Right lobe of liver (tissue), 6 donors: ENCODE measurements around the gene NIF3L1. TPM values are rescaled to one million over a fixed set of nuclear protein-coding genes. Genes with fewer than 3 reads are reported as not detected.

Source experiments
- ATAC-seq, 4 donors: fragments of 200-7000 bp; cut with Tn5 transposase; one replicate each; pipeline ENCODE4 v1.9.1; 2020; ENCODE audit warnings: mild to moderate bottlenecking in 4 of 4, moderate library complexity in 4 of 4
- DNase-seq, 3 donors: peaks; one replicate each; pipeline ENCODE4 v3.0.0-alpha.2; 2020
- H3K27ac ChIP-seq, 3 donors: fragments of 200-600 bp; one replicate each; pipeline ENCODE4 v1.8.0; 2022
- H3K27me3 ChIP-seq, 2 donors: fragments of 200-600 bp; one replicate each; pipeline ENCODE4 v1.8.0; 2022
- H3K36me3 ChIP-seq, 4 donors: fragments of 200-600 bp; sonication (generic) in 1 of 4; one replicate each; pipeline versions ENCODE4 v1.5.1 to v1.8.0; 2017 to 2022; ENCODE audit warnings: control low read depth in 1 of 4
- H3K4me1 ChIP-seq, 4 donors: fragments of 200-600 bp; sonication (generic) in 1 of 4; one replicate each; pipeline versions ENCODE4 v1.5.1 to v1.8.0; 2017 to 2022; ENCODE audit warnings: control low read depth in 1 of 4
- H3K4me3 ChIP-seq, 3 donors: fragments of 200-600 bp; one replicate each; pipeline ENCODE4 v1.8.0; 2022
- H3K9me3 ChIP-seq, 4 donors: fragments of 200-600 bp; sonication (generic) in 1 of 4; one replicate each; pipeline versions ENCODE4 v1.5.1 to v1.8.0; 2017 to 2022; ENCODE audit warnings: control low read depth in 1 of 4
- POLR2A ChIP-seq: fragments of 450-650 bp; IDR thresholded peaks from one replicate; pipeline ENCODE4 v1.6.1; 2017; ENCODE audit warnings: antibody characterized with exemption, mild to moderate bottlenecking
- WGBS: methylation state at CpG from one replicate; pipeline ENCODE4 v1.1.6; 2018; ENCODE audit warnings: low coverage, low lambda C conversion rate; ENCODE audit not compliant: insufficient coverage; ENCODE audit errors: missing lambda C conversion rate; 5-methylcytosine and 5-hydroxymethylcytosine counted together
- intact Hi-C, 2 donors: fragments of 100-400 bp; cut with DNase I; formaldehyde crosslinking; loops; one replicate each; pipeline versions ENCODE4 v1.11.2 to v1.14.1; 2022
- small RNA-seq, 2 experiments: library from RNA; depleted of rRNA; stranded (forward); fragments of <200 nt; gene quantifications; one replicate each; pipeline ENCODE3, GENCODE V24; 2016
- total RNA-seq, 6 experiments: library from RNA; depleted of rRNA in 2 of 6; stranded (reverse); fragments of >200 nt in 2 of 6; fragmentation: NEBNext Ultra II Directional in 3 of 6; extraction: Animal tissue kit (Norgen Biotek cat#: 25700) in 3 of 6; gene quantifications; one replicate each; pipeline versions ENCODE4 v1.1.0 to v1.2.4, GENCODE V29; 2016 to 2023
- TF ChIP-seq, protein P1 (sequence below), 4 donors: fragments of 200-600 bp in 3 of 4; fragments of 450-650 bp in 1 of 4; IDR thresholded peaks; one replicate each; pipeline versions ENCODE4 v1.5.1 to v1.8.0; 2016 to 2022; ENCODE audit warnings: antibody characterized with exemption in 4 of 4, mild to moderate bottlenecking in 2 of 4
- donor health status: DM: no; HTN: yes; CAD: no.
- donor health status: DM: no; HTN: no; CAD: no.
- donor health status: DM: no; HTN: no; CAD: no.
- donor health status: DM: no; HTN: yes; CAD: no.
- donor health status: DM: no; HTN: yes; CAD: no.

Gene NIF3L1
- total RNA-seq, 6 experiments from 2014 or later, result 9.5 to 23.7 (median 11.3) TPM

DNA sequence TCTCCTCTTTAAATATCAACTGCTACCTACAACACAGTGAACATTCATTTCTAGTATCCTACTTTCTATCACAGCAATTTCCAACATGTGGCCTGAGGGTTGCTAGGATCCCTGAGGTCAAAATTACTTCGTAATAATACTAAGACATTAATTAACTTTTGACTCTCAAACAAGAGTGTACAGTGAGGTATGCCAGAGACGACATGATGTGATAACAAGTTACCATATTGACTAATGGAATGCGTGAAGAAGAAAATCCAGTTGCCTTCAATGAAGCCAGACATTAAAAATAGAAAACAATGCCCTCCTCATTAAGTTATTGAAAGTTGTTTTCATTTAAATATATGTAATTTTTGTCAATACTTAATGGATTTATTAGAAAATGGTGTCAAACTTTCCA is 61.2 kb downstream of the NIF3L1 start:
- WGBS, result 74% methylated on average over 3 of the region's 3 CpGs
- Histone ChIP-seq H3K4me3 (no peak overlapping the region), H3K27me3 (no peaks in the 10 kb centered on the region), H3K27ac (no peak overlapping the region), H3K36me3 (peaks cover 0 to 36% (median 18%) of the 10 kb centered on the region in 4 donors), H3K4me1 (no peaks in the 10 kb centered on the region), H3K9me3 (no peaks in the 10 kb centered on the region)
- TF ChIP-seq, protein P1, sequence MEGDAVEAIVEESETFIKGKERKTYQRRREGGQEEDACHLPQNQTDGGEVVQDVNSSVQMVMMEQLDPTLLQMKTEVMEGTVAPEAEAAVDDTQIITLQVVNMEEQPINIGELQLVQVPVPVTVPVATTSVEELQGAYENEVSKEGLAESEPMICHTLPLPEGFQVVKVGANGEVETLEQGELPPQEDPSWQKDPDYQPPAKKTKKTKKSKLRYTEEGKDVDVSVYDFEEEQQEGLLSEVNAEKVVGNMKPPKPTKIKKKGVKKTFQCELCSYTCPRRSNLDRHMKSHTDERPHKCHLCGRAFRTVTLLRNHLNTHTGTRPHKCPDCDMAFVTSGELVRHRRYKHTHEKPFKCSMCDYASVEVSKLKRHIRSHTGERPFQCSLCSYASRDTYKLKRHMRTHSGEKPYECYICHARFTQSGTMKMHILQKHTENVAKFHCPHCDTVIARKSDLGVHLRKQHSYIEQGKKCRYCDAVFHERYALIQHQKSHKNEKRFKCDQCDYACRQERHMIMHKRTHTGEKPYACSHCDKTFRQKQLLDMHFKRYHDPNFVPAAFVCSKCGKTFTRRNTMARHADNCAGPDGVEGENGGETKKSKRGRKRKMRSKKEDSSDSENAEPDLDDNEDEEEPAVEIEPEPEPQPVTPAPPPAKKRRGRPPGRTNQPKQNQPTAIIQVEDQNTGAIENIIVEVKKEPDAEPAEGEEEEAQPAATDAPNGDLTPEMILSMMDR (IDR thresholded peaks at IDR 0.05), result no peak
- TF ChIP-seq POLR2A, result no peak
- intact Hi-C loops, result no loop called here
- DNase-seq (no peak), ATAC-seq (no peak)

Small RNAs within 50 kb of the gene (small RNA-seq; reads per million reads assigned to genes)
- 0 reads per million in 2 experiments for gene RF00019
- gene RNA5SP115, result 0 to 0.13 reads per million in 2 experiments
- 0 reads per million in 2 experiments for gene RNU6-312P
- 0 reads per million in 2 experiments for gene RNU6-762P

Other genes with a start within 250 kb of the NIF3L1 start
- 100 to 1,000 TPM; 176 to 239 (median 210) TPM for gene BZW1, start 77.5 kb upstream of the NIF3L1 start, total RNA-seq
- gene CLK1, start 24.7 kb upstream of the NIF3L1 start, total RNA-seq, result 10 to 100 TPM; 29.9 to 81.5 (median 36.7) TPM
- 10 to 100 TPM; 10.4 to 21.3 (median 16.2) TPM for gene PPIL3, start 294 bp upstream of the NIF3L1 start, total RNA-seq
- gene ORC2, start 74.3 kb downstream of the NIF3L1 start, total RNA-seq, result 10 to 100 TPM in 3 of 6 experiments, 1 to 10 TPM in 3; 5.3 to 13.6 (median 8.4) TPM
- 10 to 100 TPM in 3 of 6 experiments, 1 to 10 TPM in 3; 5.5 to 14.0 (median 10.3) TPM for gene HYCC2, start 182.3 kb downstream of the NIF3L1 start, total RNA-seq
- gene NDUFB3, start 182.6 kb downstream of the NIF3L1 start, total RNA-seq, result 10 to 100 TPM; 44.5 to 63.9 (median 48.7) TPM
- gene CFLAR, start 226.8 kb downstream of the NIF3L1 start, total RNA-seq, result 10 to 100 TPM; 50.2 to 85.4 (median 66.3) TPM